ENCODE measurements around the gene LRRN3. TPM values are rescaled to one million over a fixed set of nuclear protein-coding genes. Genes with fewer than 3 reads are reported as not detected.
A peak's percentile ranks its signal among the peaks of the same experiment; 100 is the strongest.

Gene LRRN3
- total and polyA plus RNA-seq, 5 donors from 2014 or later = 1.3 to 2.3 (median 1.7) TPM

- Mint-ChIP-seq H3K27ac (no peak overlapping the region), H3K36me3 (no peaks in the 10 kb centered on the region), H3K4me3 (no peak overlapping the region), H3K9me3 (no peaks in the 10 kb centered on the region), H3K27me3 (no peaks in the 10 kb centered on the region), H3K4me1 (no peaks in the 10 kb centered on the region)
- no peak overlapping the region for H3K4me3 ChIP-seq (ENCODE audit: low read depth, low read length)
- ATAC-seq (ENCODE audit: low read depth in 2 of 2) (no peak), DNase-seq (no peak)
- H3K9me3 ChIP-seq (ENCODE audit: control insufficient read depth in 2 of 2, low read length in 2 of 2) = no peaks in the 10 kb centered on the region
- H3K27ac ChIP-seq (ENCODE audit: insufficient read depth, low read length, poor library complexity, severe bottlenecking) = no peak overlapping the region
- H3K27me3 ChIP-seq (ENCODE audit: control insufficient read depth, insufficient read depth, low read length) = no peaks in the 10 kb centered on the region
- H3K36me3 ChIP-seq (ENCODE audit: control insufficient read depth, insufficient read depth, low read length) = no peaks in the 10 kb centered on the region
- no peaks in the 10 kb centered on the region for H3K4me1 ChIP-seq (ENCODE audit: control insufficient read depth, insufficient read depth, low read length, poor library complexity, severe bottlenecking)
Observed at GRCh38 chr7:111107579-111107978, 16.7 kb downstream of the LRRN3 start.

DNA sequence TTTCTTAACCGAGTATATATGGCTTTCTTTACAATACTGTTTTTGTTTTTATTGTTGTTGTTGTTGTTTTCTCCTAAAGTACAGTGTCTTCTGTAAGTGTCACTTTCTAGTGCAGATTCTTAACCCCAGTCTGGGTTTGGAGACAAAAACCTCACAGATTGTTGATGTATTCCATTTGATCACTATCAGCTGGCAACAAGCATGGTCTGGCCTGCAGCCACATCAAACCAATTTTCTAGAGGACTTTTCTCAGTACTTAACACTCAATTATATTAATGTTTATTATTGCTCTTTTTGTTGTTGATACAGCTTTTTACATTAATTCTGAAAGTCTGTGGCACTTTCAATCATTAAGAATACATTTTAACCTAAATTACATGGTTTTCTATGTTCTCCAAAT is 17.1 kb downstream of the LRRN3 start:
- ATAC-seq (ENCODE audit: low read depth in 2 of 2) (no peak), DNase-seq (no peak)
- Histone ChIP-seq H3K9me3 (ENCODE audit: control insufficient read depth in 2 of 2, low read length in 2 of 2) (no peaks in the 10 kb centered on the region), H3K27me3 (ENCODE audit: control insufficient read depth, insufficient read depth, low read length) (no peaks in the 10 kb centered on the region), H3K27ac (ENCODE audit: insufficient read depth, low read length, poor library complexity, severe bottlenecking) (no peak overlapping the region), H3K36me3 (ENCODE audit: control insufficient read depth, insufficient read depth, low read length) (no peaks in the 10 kb centered on the region), H3K4me1 (ENCODE audit: control insufficient read depth, insufficient read depth, low read length, poor library complexity, severe bottlenecking) (no peaks in the 10 kb centered on the region), H3K4me3 (ENCODE audit: low read depth, low read length) (no peak overlapping the region)
- Mint-ChIP-seq H3K4me1 (no peaks in the 10 kb centered on the region), H3K27ac (no peak overlapping the region), H3K27me3 (no peaks in the 10 kb centered on the region), H3K4me3 (no peak overlapping the region), H3K9me3 (no peaks in the 10 kb centered on the region), H3K36me3 (no peaks in the 10 kb centered on the region)

- ATAC-seq (ENCODE audit: low read depth in 2 of 2) (no peak), DNase-seq (no peak)
- H3K9me3 Mint-ChIP-seq = no peaks in the 10 kb centered on the region
- Histone ChIP-seq H3K9me3 (ENCODE audit: control insufficient read depth in 2 of 2, low read length in 2 of 2) (no peaks in the 10 kb centered on the region), H3K36me3 (ENCODE audit: control insufficient read depth, insufficient read depth, low read length) (no peaks in the 10 kb centered on the region), H3K4me1 (ENCODE audit: control insufficient read depth, insufficient read depth, low read length, poor library complexity, severe bottlenecking) (no peaks in the 10 kb centered on the region), H3K27me3 (ENCODE audit: control insufficient read depth, insufficient read depth, low read length) (no peaks in the 10 kb centered on the region), H3K27ac (ENCODE audit: insufficient read depth, low read length, poor library complexity, severe bottlenecking) (no peak overlapping the region), H3K4me3 (ENCODE audit: low read depth, low read length) (no peak overlapping the region)
- H3K27ac Mint-ChIP-seq = no peak overlapping the region
- H3K36me3 Mint-ChIP-seq = no peaks in the 10 kb centered on the region
- H3K4me1 Mint-ChIP-seq = peaks cover 0 to 3% (median 0%) of the 10 kb centered on the region in 4 donors
- no peaks in the 10 kb centered on the region for H3K27me3 Mint-ChIP-seq
- no peak overlapping the region for H3K4me3 Mint-ChIP-seq
Observed at GRCh38 chr7:111108496-111108895, 17.6 kb downstream of the LRRN3 start.

DNA sequence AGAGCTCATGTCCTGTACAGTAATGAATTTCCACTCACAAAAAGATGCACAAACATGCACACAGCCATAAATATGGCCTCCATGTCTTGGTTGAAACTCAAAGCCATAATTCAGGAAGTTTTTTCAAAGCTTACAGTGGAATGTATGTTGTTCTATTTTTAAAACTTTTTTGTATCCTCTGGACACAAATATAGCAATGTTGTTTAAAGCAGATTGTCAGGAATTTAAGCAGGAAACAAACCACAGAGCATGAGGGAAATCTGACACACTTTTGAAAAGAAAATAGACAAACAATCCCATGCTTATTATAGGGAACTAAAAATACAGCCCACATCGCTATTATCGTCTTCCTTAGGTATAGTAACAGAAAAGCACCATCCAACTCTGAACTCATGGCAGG is 21.5 kb downstream of the LRRN3 start:
- Histone ChIP-seq H3K27me3 (ENCODE audit: control insufficient read depth, insufficient read depth, low read length) (no peaks in the 10 kb centered on the region), H3K27ac (ENCODE audit: insufficient read depth, low read length, poor library complexity, severe bottlenecking) (no peak overlapping the region), H3K9me3 (ENCODE audit: control insufficient read depth in 2 of 2, low read length in 2 of 2) (no peaks in the 10 kb centered on the region), H3K4me1 (ENCODE audit: control insufficient read depth, insufficient read depth, low read length, poor library complexity, severe bottlenecking) (no peaks in the 10 kb centered on the region), H3K4me3 (ENCODE audit: low read depth, low read length) (no peak overlapping the region), H3K36me3 (ENCODE audit: control insufficient read depth, insufficient read depth, low read length) (no peaks in the 10 kb centered on the region)
- Mint-ChIP-seq H3K4me3 (peak overlapping the region in 1 of 4 donors; percentile 21), H3K27me3 (no peaks in the 10 kb centered on the region), H3K9me3 (no peaks in the 10 kb centered on the region), H3K27ac (no peak overlapping the region), H3K36me3 (no peaks in the 10 kb centered on the region), H3K4me1 (peaks cover 0 to 3% (median 0%) of the 10 kb centered on the region in 4 donors)
- DNase-seq = no peak
- no peak for ATAC-seq (ENCODE audit: low read depth in 2 of 2)

DNA sequence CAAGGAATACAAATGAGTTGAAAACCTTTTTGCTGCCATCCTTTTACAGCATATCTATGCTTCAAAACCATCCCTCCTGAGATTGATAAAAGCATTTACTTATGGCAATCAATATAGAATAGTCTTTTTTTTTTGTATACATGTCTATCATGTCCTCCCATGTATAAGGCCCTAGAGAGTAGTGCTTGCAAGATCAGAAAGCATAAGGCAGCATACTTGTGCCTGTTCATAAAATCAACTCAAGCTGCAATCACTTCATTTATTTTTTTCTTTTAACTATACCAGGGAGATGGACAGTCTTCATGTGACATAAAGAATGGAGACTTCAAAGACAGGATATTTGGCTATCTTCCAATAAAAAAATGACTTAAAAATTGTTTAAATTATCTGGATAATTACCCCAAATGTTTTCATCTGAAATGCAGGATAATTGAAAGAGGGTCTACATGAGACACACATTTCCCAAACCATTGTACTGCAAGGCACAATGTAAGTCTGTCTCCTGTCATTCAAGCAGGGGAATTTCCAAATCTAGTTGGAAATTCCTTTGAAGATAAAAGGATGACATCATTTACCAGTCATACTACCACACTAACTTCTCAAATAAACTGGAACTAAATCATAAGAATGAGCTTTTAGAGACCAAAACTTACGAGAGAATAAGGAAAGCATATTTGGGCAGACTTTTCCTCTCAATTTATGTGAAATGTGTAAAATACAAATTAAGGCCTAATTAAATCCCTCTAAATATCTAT is 22.5 kb downstream of the LRRN3 start:
- Histone ChIP-seq H3K4me3 (ENCODE audit: low read depth, low read length) (no peak overlapping the region), H3K27me3 (ENCODE audit: control insufficient read depth, insufficient read depth, low read length) (no peaks in the 10 kb centered on the region), H3K36me3 (ENCODE audit: control insufficient read depth, insufficient read depth, low read length) (no peaks in the 10 kb centered on the region), H3K9me3 (ENCODE audit: control insufficient read depth in 2 of 2, low read length in 2 of 2) (no peaks in the 10 kb centered on the region), H3K27ac (ENCODE audit: insufficient read depth, low read length, poor library complexity, severe bottlenecking) (no peak overlapping the region), H3K4me1 (ENCODE audit: control insufficient read depth, insufficient read depth, low read length, poor library complexity, severe bottlenecking) (no peaks in the 10 kb centered on the region)
- H3K4me3 Mint-ChIP-seq = no peak overlapping the region
- no peak for ATAC-seq (ENCODE audit: low read depth in 2 of 2)
- no peaks in the 10 kb centered on the region for H3K36me3 Mint-ChIP-seq
- no peaks in the 10 kb centered on the region for H3K27me3 Mint-ChIP-seq
- no peak for DNase-seq
- H3K4me1 Mint-ChIP-seq = peaks cover 0 to 3% (median 0%) of the 10 kb centered on the region in 4 donors
- H3K9me3 Mint-ChIP-seq = no peaks in the 10 kb centered on the region
- peak overlapping the region in 1 of 3 donors; percentile 7 for H3K27ac Mint-ChIP-seq

DNA sequence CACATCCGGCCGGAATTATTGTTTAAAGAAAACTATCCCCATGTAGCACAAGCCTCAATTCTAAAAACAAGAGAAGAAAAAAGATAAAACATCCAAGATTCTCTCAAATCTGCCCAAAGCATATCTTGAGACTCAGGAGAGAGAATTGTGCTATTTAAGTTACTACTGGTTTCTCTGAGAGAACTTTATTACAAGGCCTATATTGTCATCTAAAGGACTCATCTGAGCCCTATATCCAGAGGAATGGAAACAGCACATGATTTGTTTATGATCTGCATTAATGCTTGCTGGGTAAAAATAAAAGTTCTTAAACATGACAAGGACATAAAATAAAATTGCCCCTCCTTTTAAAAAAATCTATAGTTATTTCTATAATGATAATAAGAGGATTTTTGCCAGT is 25.0 kb downstream of the LRRN3 start:
- Mint-ChIP-seq H3K4me3 (no peak overlapping the region), H3K4me1 (peaks cover 0 to 3% (median 0%) of the 10 kb centered on the region in 4 donors), H3K27me3 (no peaks in the 10 kb centered on the region), H3K9me3 (no peaks in the 10 kb centered on the region), H3K36me3 (no peaks in the 10 kb centered on the region), H3K27ac (no peak overlapping the region)
- H3K27me3 ChIP-seq (ENCODE audit: control insufficient read depth, insufficient read depth, low read length) = no peaks in the 10 kb centered on the region
- H3K27ac ChIP-seq (ENCODE audit: insufficient read depth, low read length, poor library complexity, severe bottlenecking) = no peak overlapping the region
- no peak overlapping the region for H3K4me3 ChIP-seq (ENCODE audit: low read depth, low read length)
- H3K9me3 ChIP-seq (ENCODE audit: control insufficient read depth in 2 of 2, low read length in 2 of 2) = no peaks in the 10 kb centered on the region
- no peaks in the 10 kb centered on the region for H3K4me1 ChIP-seq (ENCODE audit: control insufficient read depth, insufficient read depth, low read length, poor library complexity, severe bottlenecking)
- ATAC-seq (ENCODE audit: low read depth in 2 of 2) = no peak
- no peak for DNase-seq
- no peaks in the 10 kb centered on the region for H3K36me3 ChIP-seq (ENCODE audit: control insufficient read depth, insufficient read depth, low read length)

GRCh38 chr7:111126987-111127386 is 36.1 kb downstream of the LRRN3 start:
- DNase-seq = no peak
- Histone ChIP-seq H3K27me3 (ENCODE audit: control insufficient read depth, insufficient read depth, low read length) (no peaks in the 10 kb centered on the region), H3K27ac (ENCODE audit: insufficient read depth, low read length, poor library complexity, severe bottlenecking) (no peak overlapping the region), H3K9me3 (ENCODE audit: control insufficient read depth in 2 of 2, low read length in 2 of 2) (no peaks in the 10 kb centered on the region), H3K36me3 (ENCODE audit: control insufficient read depth, insufficient read depth, low read length) (no peaks in the 10 kb centered on the region), H3K4me3 (ENCODE audit: low read depth, low read length) (no peak overlapping the region), H3K4me1 (ENCODE audit: control insufficient read depth, insufficient read depth, low read length, poor library complexity, severe bottlenecking) (no peaks in the 10 kb centered on the region)
- H3K4me3 Mint-ChIP-seq = no peak overlapping the region
- H3K36me3 Mint-ChIP-seq = peaks cover 12% of the 10 kb centered on the region
- ATAC-seq (ENCODE audit: low read depth in 2 of 2) = no peak
- no peaks in the 10 kb centered on the region for H3K4me1 Mint-ChIP-seq
- no peaks in the 10 kb centered on the region for H3K27me3 Mint-ChIP-seq
- no peak overlapping the region for H3K27ac Mint-ChIP-seq
- H3K9me3 Mint-ChIP-seq = no peaks in the 10 kb centered on the region

- Histone ChIP-seq H3K27ac (ENCODE audit: insufficient read depth, low read length, poor library complexity, severe bottlenecking) (no peak overlapping the region), H3K27me3 (ENCODE audit: control insufficient read depth, insufficient read depth, low read length) (no peaks in the 10 kb centered on the region), H3K9me3 (ENCODE audit: control insufficient read depth in 2 of 2, low read length in 2 of 2) (no peaks in the 10 kb centered on the region), H3K4me3 (ENCODE audit: low read depth, low read length) (no peak overlapping the region), H3K36me3 (ENCODE audit: control insufficient read depth, insufficient read depth, low read length) (no peaks in the 10 kb centered on the region), H3K4me1 (ENCODE audit: control insufficient read depth, insufficient read depth, low read length, poor library complexity, severe bottlenecking) (no peaks in the 10 kb centered on the region)
- no peak overlapping the region for H3K4me3 Mint-ChIP-seq
- H3K4me1 Mint-ChIP-seq = peaks cover 0 to 2% (median 0%) of the 10 kb centered on the region in 4 donors
- H3K27ac Mint-ChIP-seq = no peak overlapping the region
- peaks cover 0 to 2% (median 0%) of the 10 kb centered on the region in 7 donors for H3K9me3 Mint-ChIP-seq
- peaks cover 4% of the 10 kb centered on the region for H3K36me3 Mint-ChIP-seq
- no peaks in the 10 kb centered on the region for H3K27me3 Mint-ChIP-seq
- ATAC-seq (ENCODE audit: low read depth in 2 of 2) = no peak
- DNase-seq = no peak
Observed at GRCh38 chr7:111129435-111129834, 38.5 kb downstream of the LRRN3 start.
